T47D (cell line): Measurements from ENCODE around the gene TAS1R3.

ENCODE experiments used
- DNase-seq, 2 experiments: peaks; one replicate each; pipeline versions ENCODE4 v3.0.0 to v3.0.0-alpha.2; 2011 to 2012; ENCODE audit warnings: low read depth in 1 of 2, low spot score in 1 of 2
- JUND ChIP-seq: IDR thresholded peaks from 2 replicates; pipeline ENCODE4 v1.6.1; 2012; ENCODE audit warnings: low read depth
- in situ Hi-C: cut with HindIII; loops from 2 replicates; pipeline ENCODE4 v1.10.0; 2016; ENCODE audit warnings: low sequenced_read_pairs, low pct_unique_long_range_greater_than_20kb

The TAS1R3 gene

GRCh38 chr1:1291023-1291528 lies 40.0 kb upstream of the TAS1R3 start:
- DNase-seq, result no peak
- in situ Hi-C loops, result no loop called here
- no peak for TF ChIP-seq JUND

GRCh38 chr1:1291548-1292441 lies 39.3 kb upstream of the TAS1R3 start:
- in situ Hi-C loops, result no loop called here
- peak; percentile 69 to 80 for DNase-seq
- TF ChIP-seq JUND, result no peak

- DNase-seq, result no peak
- in situ Hi-C loops, result no loop called here
Observed at GRCh38 chr1:1292442-1292779, 38.7 kb upstream of the TAS1R3 start.

GRCh38 chr1:1292851-1293250 lies 38.2 kb upstream of the TAS1R3 start:
- TF ChIP-seq JUND, result no peak
- no peak for DNase-seq
- in situ Hi-C loops, result no loop called here

More at GRCh38 chr1:1292442-1292779, 38.7 kb upstream of the TAS1R3 start:
- no peak for TF ChIP-seq JUND

- DNase-seq, result no peak
- TF ChIP-seq JUND, result no peak
- in situ Hi-C loops, result no loop called here
Observed at GRCh38 chr1:1293263-1294249, 37.5 kb upstream of the TAS1R3 start.

- in situ Hi-C loops, result no loop called here
- no peak for TF ChIP-seq JUND
Observed at GRCh38 chr1:1294250-1294890, 36.7 kb upstream of the TAS1R3 start.

GRCh38 chr1:1295154-1295923 lies 35.7 kb upstream of the TAS1R3 start:
- in situ Hi-C loops, result no loop called here
- no peak for DNase-seq
- no peak for TF ChIP-seq JUND

More at GRCh38 chr1:1294250-1294890, 36.7 kb upstream of the TAS1R3 start:
- no peak for DNase-seq

GRCh38 chr1:1296070-1297061 lies 34.7 kb upstream of the TAS1R3 start:
- in situ Hi-C loops, result no loop called here
- TF ChIP-seq JUND, result no peak
- DNase-seq, result no peak

- in situ Hi-C loops, result no loop called here
- no peak for TF ChIP-seq JUND
- no peak for DNase-seq
Observed at GRCh38 chr1:1297802-1298424, 33.2 kb upstream of the TAS1R3 start.
